Endothelial cell of umbilical vein (primary cell): ENCODE data around the gene PCED1B. TPM values are rescaled to one million over a fixed set of nuclear protein-coding genes. Genes with fewer than 3 reads are reported as not detected.
"Not testable (repeated sequence)": the region's sequence is repeated elsewhere in the genome, so short reads cannot be mapped to it uniquely, and the experiment has no call there.

Experiments
- BruUV-seq: library from RNA; stranded (reverse); fragments of 400-500 nt; replicated peaks from 2 replicates; lab custom pipeline; 2021; lab: Mats Ljungman, UMichigan
- CTCF ChIA-PET: fragments of 300-600, 350-600 bp; sonication (Branson Sonifier 250); formaldehyde crosslinking; loops from one replicate; lab custom pipeline; 2021; ENCODE audit warnings: antibody characterized with exemption, inconsistent platforms; lab: Charles Lee
- POLR2A ChIA-PET: fragments of 300-600, 350-600 bp; sonication (Branson Sonifier 250); formaldehyde crosslinking; loops from one replicate; lab custom pipeline; 2021; ENCODE audit warnings: antibody characterized with exemption, inconsistent platforms; lab: Charles Lee
- DNase-seq: peaks from one replicate; pipeline ENCODE4 v3.0.0-alpha.2; 2011; ENCODE audit warnings: low read depth, low spot score
- FAIRE-seq: peaks from 2 replicates; lab custom pipeline; 2011; peaks lifted over from hg19 to GRCh38; lab: Jason Lieb, UNC
- H2AFZ ChIP-seq: 2 replicates; pipeline ENCODE4 v1.6.0; 2012; ENCODE audit warnings: low read depth, low read length, control low read depth, inconsistent platforms
- H3K27ac ChIP-seq: 2 replicates; pipeline ENCODE4 v1.5.1; 2011; ENCODE audit warnings: low read depth, mild to moderate bottlenecking, control low read depth, low read length, moderate library complexity; ENCODE audit not compliant: insufficient read depth
- H3K27me3 ChIP-seq, 2 experiments: 2 replicates each; pipeline versions ENCODE4 v1.6.0 to v1.6.1; 2011; ENCODE audit warnings: low read length in 2 of 2, mixed read lengths in 1 of 2; ENCODE audit not compliant: control insufficient read depth in 2 of 2, insufficient read depth in 2 of 2
- H3K36me3 ChIP-seq, 2 experiments: 2 replicates in 1 of 2; 3 replicates in 1 of 2; pipeline ENCODE4 v1.5.1; 2011; ENCODE audit warnings: low read length in 2 of 2, mild to moderate bottlenecking in 1 of 2, moderate library complexity in 1 of 2; ENCODE audit not compliant: control insufficient read depth in 2 of 2, insufficient read depth in 2 of 2; ENCODE audit errors: extremely low read depth in 1 of 2
- H3K4me1 ChIP-seq: 3 replicates; pipeline ENCODE4 v1.5.1; 2011; ENCODE audit warnings: mild to moderate bottlenecking, low read length; ENCODE audit not compliant: control insufficient read depth, insufficient read depth; ENCODE audit errors: extremely low read depth
- H3K4me2 ChIP-seq: 2 replicates; pipeline ENCODE4 v1.6.1; 2011; ENCODE audit warnings: low read length, control low read depth, mixed read lengths; ENCODE audit not compliant: insufficient read depth
- H3K4me3 ChIP-seq, 3 experiments: fragments of 200-600 bp in 1 of 3; sonication (generic), shearing (Covaris generic) in 1 of 3; replicated peaks in 1 of 3; 2 replicates each; pipeline ENCODE4 v1.5.1; 2011 to 2016; ENCODE audit warnings: control low read depth in 3 of 3, low read length in 3 of 3, mild to moderate bottlenecking in 2 of 3, inconsistent platforms in 1 of 3, low read depth in 1 of 3, moderate library complexity in 1 of 3; ENCODE audit not compliant: insufficient read depth in 1 of 3
- H3K79me2 ChIP-seq: 2 replicates; pipeline ENCODE4 v1.6.0; 2012; ENCODE audit warnings: low read length, inconsistent platforms; ENCODE audit not compliant: control insufficient read depth, insufficient read depth
- H3K9ac ChIP-seq: replicated peaks from 2 replicates; pipeline ENCODE3; 2011; ENCODE audit warnings: low read length, control low read depth; ENCODE audit not compliant: insufficient read depth; ENCODE audit errors: extremely low read depth
- H3K9me1 ChIP-seq: replicated peaks from 3 replicates; pipeline ENCODE4 v1.6.0; 2011; ENCODE audit warnings: mild to moderate bottlenecking, low read length; ENCODE audit not compliant: control insufficient read depth, insufficient read depth; ENCODE audit errors: extremely low read depth
- H3K9me3 ChIP-seq: replicated peaks from 2 replicates; pipeline ENCODE4 v1.5.1; 2012; ENCODE audit warnings: low read length, inconsistent platforms; ENCODE audit not compliant: control insufficient read depth, insufficient read depth
- H4K20me1 ChIP-seq: replicated peaks from 2 replicates; pipeline ENCODE3; 2011; ENCODE audit warnings: mild to moderate bottlenecking, low read length; ENCODE audit not compliant: control insufficient read depth, insufficient read depth; ENCODE audit errors: extremely low read depth
- CTCF ChIP-seq, 2 donors: IDR thresholded peaks; 1 replicate in 1 of 2; 2 replicates in 1 of 2; pipeline ENCODE4 v1.5.1; 2011; ENCODE audit warnings: low read length in 2 of 2, mild to moderate bottlenecking in 2 of 2, moderate library complexity in 2 of 2, control low read depth in 1 of 2, inconsistent platforms in 1 of 2, low read depth in 1 of 2; ENCODE audit not compliant: insufficient read depth in 1 of 2; ENCODE audit errors: extremely low read depth in 1 of 2
- EZH2 ChIP-seq: IDR thresholded peaks from 2 replicates; pipeline ENCODE4 v1.6.1; 2012; ENCODE audit warnings: borderline replicate concordance, low read depth, mild to moderate bottlenecking, moderate library complexity, low read length, inconsistent platforms; ENCODE audit not compliant: severe bottlenecking
- FOS ChIP-seq: IDR thresholded peaks from 2 replicates; pipeline ENCODE4 v1.6.1; 2011; ENCODE audit warnings: mild to moderate bottlenecking, low read length, moderate library complexity, borderline replicate concordance; ENCODE audit not compliant: insufficient read depth
- MAX ChIP-seq: IDR thresholded peaks from 2 replicates; pipeline ENCODE4 v1.6.1; 2011; ENCODE audit not compliant: insufficient read depth, insufficient read length
- POLR2AphosphoS5 ChIP-seq: IDR thresholded peaks from 2 replicates; pipeline ENCODE4 v1.6.1; 2012; ENCODE audit warnings: low read depth, mild to moderate bottlenecking, control low read depth, low read length, moderate library complexity; ENCODE audit not compliant: insufficient read depth
- dilution Hi-C: fragments of 300-500 bp; cut with MboI; formaldehyde crosslinking; loops from one replicate; pipeline ENCODE4 v1.15.0; 2019; ENCODE audit warnings: low sequenced_read_pairs; ENCODE audit not compliant: extremely low pct_ligation_motif_present
- intact Hi-C: fragments of 100-400 bp; cut with micrococcal nuclease; formaldehyde crosslinking; loops from one replicate; pipeline ENCODE4 v1.10.0; 2022
- polyA plus RNA-seq, 4 experiments: library from polyadenylated mRNA; depleted of rRNA in 3 of 4; stranded (reverse) in 3 of 4; unstranded in 1 of 4; fragments of >200 nt; gene quantifications; 2 replicates each; pipeline versions ENCODE4 v1.2.1 to v1.2.3, GENCODE V29; 2011 to 2012; ENCODE audit warnings: missing spikeins in 1 of 4
- total RNA-seq: library from RNA; stranded (reverse); gene quantifications from 2 replicates; pipeline ENCODE4 v1.2.3, GENCODE V29; 2021

PCED1B gene
- total and polyA plus RNA-seq, 2 donors (not counting 3 experiments of a cell fraction or from before 2014, with no cell fraction given): 1.7 to 2.6 TPM

- FAIRE-seq (no peak), DNase-seq (no peak)
- Histone ChIP-seq H3K9me1 (no peaks in the 10 kb centered on the region), H3K79me2 (no peaks in the 10 kb centered on the region), H3K4me1 (no peaks in the 10 kb centered on the region), H4K20me1 (no peaks in the 10 kb centered on the region), H3K9ac (no peak overlapping the region), H3K36me3 (no peaks in the 10 kb centered on the region), H3K4me2 (no peak overlapping the region), H3K9me3 (no peaks in the 10 kb centered on the region), H2AFZ (no peak overlapping the region), H3K27ac (no peak overlapping the region), H3K27me3 (no peaks in the 10 kb centered on the region), H3K4me3 (no peak overlapping the region)
- ChIA-PET POLR2A (no interaction called here), CTCF (interaction anchor here (1.6 kb wide), 1 partner anchor 12 kb away, joined by 4 read pairs; no protein-coding TSS in a partner anchor)
- no peak for TF ChIP-seq CTCF (IDR thresholded peaks at IDR 0.05; ENCODE audit: extremely low read depth in 1 of 2, insufficient read depth in 1 of 2, low read depth in 1 of 2, low read length in 2 of 2)
- TF ChIP-seq POLR2AphosphoS5: no peak
- no peak for TF ChIP-seq MAX
- no peak for TF ChIP-seq EZH2
- TF ChIP-seq FOS: no peak
- no TSS peak for BruUV-seq
- dilution Hi-C loops: no loop called here
- intact Hi-C loops: no loop called here
Measured at GRCh38 chr12:47216150-47216677, 136.8 kb downstream of the PCED1B start.

- POLR2A ChIA-PET, H3K4me2 ChIP-seq, H3K9me3 ChIP-seq, H3K36me3 ChIP-seq, H4K20me1 ChIP-seq, H3K9ac ChIP-seq, H3K4me1 ChIP-seq, H3K27ac ChIP-seq, H3K79me2 ChIP-seq, dilution Hi-C loops, FAIRE-seq, CTCF ChIA-PET, BruUV-seq, intact Hi-C loops, H3K27me3 ChIP-seq, H3K9me1 ChIP-seq, H3K4me3 ChIP-seq, DNase-seq, H2AFZ ChIP-seq: not testable (repeated sequence)
Measured at GRCh38 chr12:47217595-47217869, 138.1 kb downstream of the PCED1B start.
